Measurements from ENCODE around the gene AKT2. TPM values are rescaled to one million over a fixed set of nuclear protein-coding genes. Genes with fewer than 3 reads are reported as not detected.

The AKT2 gene
- total RNA-seq, 1 donor from 2014 or later = 200 TPM

DNA sequence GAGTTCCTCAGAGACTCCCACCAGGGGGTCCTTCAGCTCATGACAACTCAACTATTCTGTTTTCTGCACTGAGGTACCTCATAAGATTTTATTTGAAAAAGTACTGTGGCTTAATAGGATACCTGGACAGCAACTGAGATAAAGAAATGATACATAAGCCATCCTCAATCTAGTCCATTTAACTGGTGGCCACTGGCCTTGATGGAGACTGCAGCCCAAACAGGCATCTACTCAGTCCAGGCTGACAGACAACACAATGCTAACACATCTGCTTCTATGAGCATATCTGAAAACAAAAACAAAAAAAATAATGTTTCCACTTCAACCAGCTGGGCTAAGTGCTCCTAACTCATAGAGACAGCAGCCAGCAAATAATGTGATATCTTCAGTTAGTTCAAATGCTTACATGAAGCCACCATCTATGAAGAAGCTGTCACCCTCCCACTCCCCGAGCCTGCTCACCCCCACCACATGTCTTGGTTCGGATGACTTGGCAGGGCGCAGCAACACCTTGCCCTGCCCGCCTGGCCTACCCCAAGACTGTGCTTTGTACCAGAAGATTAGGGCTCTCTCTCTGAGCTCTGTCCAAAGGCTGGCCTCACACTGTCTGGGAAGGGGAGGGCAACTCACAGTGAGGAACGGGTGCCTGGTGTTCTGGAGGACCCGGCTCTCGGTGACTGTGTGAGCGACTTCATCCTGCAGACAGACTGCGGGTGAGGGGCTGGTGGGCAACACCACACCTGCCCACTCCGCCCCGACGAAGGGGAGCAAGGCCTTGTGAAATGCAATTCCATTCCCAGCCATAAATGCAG, 45.5 kb downstream of the AKT2 start:
- no peak overlapping the region for H3K4me3 Mint-ChIP-seq
- no peak for DNase-seq (ENCODE audit: low spot score in 2 of 2, unreplicated experiment in 2 of 2)
- H3K9me3 Mint-ChIP-seq = no peaks in the 10 kb centered on the region
- no peak overlapping the region for H3K27ac Mint-ChIP-seq
- peaks cover 2% of the 10 kb centered on the region for H3K4me1 Mint-ChIP-seq
- no peaks in the 10 kb centered on the region for H3K27me3 Mint-ChIP-seq (ENCODE audit: low read depth)
- peaks cover 14% of the 10 kb centered on the region for H3K36me3 Mint-ChIP-seq
- TF ChIP-seq, protein P1, sequence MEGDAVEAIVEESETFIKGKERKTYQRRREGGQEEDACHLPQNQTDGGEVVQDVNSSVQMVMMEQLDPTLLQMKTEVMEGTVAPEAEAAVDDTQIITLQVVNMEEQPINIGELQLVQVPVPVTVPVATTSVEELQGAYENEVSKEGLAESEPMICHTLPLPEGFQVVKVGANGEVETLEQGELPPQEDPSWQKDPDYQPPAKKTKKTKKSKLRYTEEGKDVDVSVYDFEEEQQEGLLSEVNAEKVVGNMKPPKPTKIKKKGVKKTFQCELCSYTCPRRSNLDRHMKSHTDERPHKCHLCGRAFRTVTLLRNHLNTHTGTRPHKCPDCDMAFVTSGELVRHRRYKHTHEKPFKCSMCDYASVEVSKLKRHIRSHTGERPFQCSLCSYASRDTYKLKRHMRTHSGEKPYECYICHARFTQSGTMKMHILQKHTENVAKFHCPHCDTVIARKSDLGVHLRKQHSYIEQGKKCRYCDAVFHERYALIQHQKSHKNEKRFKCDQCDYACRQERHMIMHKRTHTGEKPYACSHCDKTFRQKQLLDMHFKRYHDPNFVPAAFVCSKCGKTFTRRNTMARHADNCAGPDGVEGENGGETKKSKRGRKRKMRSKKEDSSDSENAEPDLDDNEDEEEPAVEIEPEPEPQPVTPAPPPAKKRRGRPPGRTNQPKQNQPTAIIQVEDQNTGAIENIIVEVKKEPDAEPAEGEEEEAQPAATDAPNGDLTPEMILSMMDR (IDR thresholded peaks at IDR 0.05; ENCODE audit: unreplicated experiment) = no peak

DNA sequence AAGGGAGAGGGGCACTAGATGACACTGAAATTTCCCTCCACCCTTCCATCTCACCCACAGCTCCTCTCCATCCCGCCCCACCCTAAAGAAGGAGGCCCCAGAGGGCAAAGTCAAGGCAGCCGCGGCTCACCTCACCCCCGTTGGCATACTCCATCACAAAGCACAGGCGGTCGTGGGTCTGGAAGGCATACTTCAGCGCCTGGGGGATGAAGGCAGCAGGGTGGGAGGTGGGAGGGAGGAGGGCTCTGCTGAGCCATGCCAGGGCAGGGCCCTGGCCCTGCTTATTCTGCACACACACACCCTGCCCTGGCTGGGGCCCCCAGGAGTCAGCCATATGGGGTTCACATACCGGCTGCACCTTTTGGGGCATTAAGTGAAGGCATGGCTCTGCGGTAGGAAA, 46.4 kb downstream of the AKT2 start:
- Mint-ChIP-seq H3K9me3 (no peaks in the 10 kb centered on the region), H3K27me3 (ENCODE audit: low read depth) (no peaks in the 10 kb centered on the region), H3K4me1 (no peaks in the 10 kb centered on the region), H3K4me3 (no peak overlapping the region), H3K36me3 (peaks cover 18% of the 10 kb centered on the region), H3K27ac (no peak overlapping the region)
- DNase-seq (ENCODE audit: low spot score in 2 of 2, unreplicated experiment in 2 of 2) = no peak
- TF ChIP-seq, protein P1 (IDR thresholded peaks at IDR 0.05; ENCODE audit: unreplicated experiment) = no peak

DNA sequence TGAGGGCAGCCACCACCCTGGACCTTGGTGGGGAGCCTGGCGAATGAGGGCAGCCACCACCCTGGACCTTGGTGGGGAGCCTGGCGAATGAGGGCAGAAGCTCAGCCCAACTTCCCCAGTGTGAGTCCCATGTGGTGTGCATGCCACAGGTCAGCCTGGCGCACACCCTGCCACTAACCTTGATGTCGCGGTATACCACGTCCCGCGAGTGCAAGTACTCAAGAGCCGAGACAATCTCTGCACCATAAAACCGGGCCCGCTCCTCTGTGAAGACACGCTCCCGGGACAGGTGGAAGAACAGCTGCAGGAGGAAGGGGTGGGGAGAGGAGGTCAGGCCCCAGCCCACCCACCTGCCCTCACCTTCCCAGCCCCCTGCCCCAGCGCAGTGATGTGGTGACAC, 47.4 kb downstream of the AKT2 start:
- no peak for DNase-seq (ENCODE audit: low spot score in 2 of 2, unreplicated experiment in 2 of 2)
- no peaks in the 10 kb centered on the region for H3K27me3 Mint-ChIP-seq (ENCODE audit: low read depth)
- no peaks in the 10 kb centered on the region for H3K4me1 Mint-ChIP-seq
- H3K27ac Mint-ChIP-seq = no peak overlapping the region
- H3K36me3 Mint-ChIP-seq = peaks cover 18% of the 10 kb centered on the region
- TF ChIP-seq, protein P1 (IDR thresholded peaks at IDR 0.05; ENCODE audit: unreplicated experiment) = no peak
- H3K9me3 Mint-ChIP-seq = no peaks in the 10 kb centered on the region
- no peak overlapping the region for H3K4me3 Mint-ChIP-seq

DNA sequence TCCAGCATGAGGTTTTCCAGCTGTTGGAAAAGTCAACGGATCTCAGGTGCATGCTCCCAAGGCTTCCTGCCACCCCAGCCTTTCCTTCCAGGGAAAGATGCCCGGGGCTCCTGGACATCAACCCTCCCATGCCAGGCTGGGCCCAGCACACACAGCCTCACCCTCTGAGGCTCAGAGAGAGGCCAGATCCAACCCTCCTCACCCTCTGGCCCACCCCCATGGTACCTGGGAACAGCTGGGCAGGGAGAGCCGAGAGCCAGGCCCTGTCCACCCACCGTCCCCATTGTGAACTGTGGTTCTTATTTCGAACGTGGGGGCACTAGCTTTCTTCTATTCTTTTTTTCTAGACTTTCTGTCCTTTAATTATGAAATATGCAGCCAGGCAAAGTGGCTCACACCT, 48.8 kb downstream of the AKT2 start:
- Mint-ChIP-seq H3K4me1 (peaks cover 8% of the 10 kb centered on the region), H3K27me3 (ENCODE audit: low read depth) (no peaks in the 10 kb centered on the region), H3K27ac (no peak overlapping the region), H3K36me3 (peaks cover 15% of the 10 kb centered on the region), H3K9me3 (no peaks in the 10 kb centered on the region), H3K4me3 (no peak overlapping the region)
- TF ChIP-seq, protein P1 (IDR thresholded peaks at IDR 0.05; ENCODE audit: unreplicated experiment) = no peak
- no peak for DNase-seq (ENCODE audit: low spot score in 2 of 2, unreplicated experiment in 2 of 2)

DNA sequence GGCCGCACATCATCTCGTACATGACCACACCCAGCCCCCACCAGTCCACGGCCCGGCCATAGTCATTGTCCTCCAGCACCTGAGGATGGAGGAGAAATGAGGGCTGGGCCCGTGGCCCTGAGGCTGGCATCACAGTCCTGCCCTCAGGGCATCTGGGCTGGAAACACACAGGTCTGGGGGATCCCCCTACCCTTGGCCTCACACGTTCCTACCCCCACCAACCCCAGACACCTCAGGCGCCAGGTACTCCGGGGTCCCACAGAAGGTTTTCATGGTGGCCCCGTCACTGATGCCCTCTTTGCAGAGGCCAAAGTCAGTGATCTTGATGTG, 49.2 kb downstream of the AKT2 start:
- DNase-seq (ENCODE audit: low spot score in 2 of 2, unreplicated experiment in 2 of 2) = no peak
- Mint-ChIP-seq H3K9me3 (no peaks in the 10 kb centered on the region), H3K27ac (no peak overlapping the region), H3K4me3 (no peak overlapping the region), H3K36me3 (peaks cover 13% of the 10 kb centered on the region), H3K4me1 (peaks cover 11% of the 10 kb centered on the region), H3K27me3 (ENCODE audit: low read depth) (no peaks in the 10 kb centered on the region)
- TF ChIP-seq, protein P1 (IDR thresholded peaks at IDR 0.05; ENCODE audit: unreplicated experiment) = no peak
